Stimulated activated CD4-positive, alpha-beta T cell treated with anti-CD3 and anti-CD28 coated beads, Interleukin-1b, Interleukin-23, amount 100 ng/mL, for 4 hours (primary cell): ENCODE data around the gene GPR35.
A peak's percentile ranks its signal among the peaks of the same experiment; 100 is the strongest.

Experiments
- DNase-seq, 2 donors: peaks; one replicate each; pipeline ENCODE4 v3.0.0-alpha.2; 2020; ENCODE audit warnings: low read depth in 2 of 2

GPR35 gene

DNA sequence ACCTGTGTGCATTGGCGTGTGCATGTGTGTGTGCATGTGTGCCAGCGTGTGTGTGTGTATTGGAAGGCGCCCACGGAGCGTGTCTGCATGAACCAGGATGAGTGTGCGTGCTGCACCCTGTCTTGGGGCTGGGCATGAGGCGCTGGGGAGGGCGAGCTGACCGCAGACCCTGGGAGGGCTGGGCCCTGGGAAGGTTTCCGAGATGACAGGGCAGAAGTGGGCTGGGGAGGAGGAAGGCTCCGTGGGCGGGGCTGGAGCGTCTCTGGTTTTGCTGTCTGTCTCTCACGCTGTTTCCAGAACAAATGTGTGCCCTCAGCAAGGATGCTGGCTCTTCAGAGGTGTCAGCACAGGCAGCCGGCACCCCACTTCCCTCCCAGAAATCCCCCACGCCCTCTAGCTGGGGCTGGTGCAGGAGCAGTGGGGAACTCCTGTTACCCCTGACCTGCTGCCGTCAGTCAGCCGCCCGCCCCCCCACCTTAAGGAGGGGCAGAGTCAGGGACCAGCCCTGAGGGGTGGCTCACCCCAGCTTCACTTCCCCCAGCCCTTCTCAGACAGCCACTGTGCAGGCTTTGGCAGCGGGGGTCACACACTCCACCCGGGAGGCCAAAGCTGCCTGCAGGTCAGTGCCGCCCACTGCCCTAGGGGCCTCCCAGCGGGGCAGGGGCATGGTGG, at the start of gene GPR35:
GPR35 (plus strand) TSS at position 531 of the 672 bp plus-strand sequence. CDS start 4,473 bp downstream, outside the sequence.
- DNase-seq: peak; percentile 51 to 53

DNA sequence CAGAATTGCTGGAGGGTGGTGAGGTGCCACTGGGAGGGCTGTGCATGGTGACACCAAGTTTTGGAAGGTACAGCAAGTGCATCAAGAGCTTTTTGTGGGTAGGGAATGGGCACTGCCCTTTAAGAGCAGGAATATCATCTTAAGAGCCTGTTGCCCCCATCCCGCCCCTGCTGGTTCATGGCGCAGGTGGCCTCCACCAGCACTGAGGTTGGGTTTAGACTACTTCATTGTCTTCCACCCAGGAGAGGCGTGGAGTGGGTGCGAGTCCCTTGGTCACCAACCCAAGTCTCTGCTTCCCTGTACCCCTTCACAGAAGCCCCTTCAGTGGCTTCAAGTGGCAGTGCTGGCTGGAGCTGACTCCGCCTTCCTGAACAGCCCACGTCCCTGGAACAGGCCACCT, 49.2 kb upstream of the GPR35 start:
- no peak for DNase-seq

DNA sequence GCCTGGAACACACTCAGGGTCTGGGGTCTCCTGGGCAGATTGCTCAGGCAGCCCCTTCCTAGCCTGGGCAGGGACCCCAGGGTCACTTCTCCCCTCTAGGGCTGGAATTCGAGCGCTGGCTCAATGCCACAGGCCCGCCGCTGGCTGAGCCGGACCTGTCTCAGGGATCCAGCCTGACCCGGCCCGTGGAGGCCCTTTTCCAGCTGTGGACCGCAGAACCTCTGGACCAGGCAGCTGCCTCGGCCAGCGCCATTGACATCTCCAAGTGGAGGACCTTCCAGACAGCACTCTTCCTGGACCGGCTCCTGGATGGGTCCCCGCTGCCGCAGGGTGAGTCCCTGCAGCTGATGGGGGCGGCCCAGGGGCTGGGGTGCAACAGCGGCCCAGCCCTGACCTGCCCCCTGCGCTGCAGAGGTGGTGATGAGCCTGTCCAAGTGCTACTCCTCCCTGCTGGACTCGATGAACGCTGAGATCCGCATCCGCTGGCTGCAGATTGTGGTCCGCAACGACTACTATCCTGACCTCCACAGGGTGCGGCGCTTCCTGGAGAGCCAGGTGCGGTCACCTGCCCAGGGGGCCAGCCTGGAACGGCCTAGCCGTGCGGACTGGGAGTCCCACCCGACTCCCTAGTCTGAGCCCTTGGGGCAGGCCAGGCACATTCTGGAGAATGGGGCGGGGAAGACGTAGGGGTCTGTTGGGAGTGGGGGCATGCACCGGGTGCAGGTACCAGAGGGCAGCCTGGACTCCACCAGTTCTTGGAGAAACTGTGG, 48.7 kb upstream of the GPR35 start:
- no peak for DNase-seq

GRCh38 chr2:240577281-240578109, 47.8 kb upstream of the GPR35 start:
- no peak for DNase-seq

DNA sequence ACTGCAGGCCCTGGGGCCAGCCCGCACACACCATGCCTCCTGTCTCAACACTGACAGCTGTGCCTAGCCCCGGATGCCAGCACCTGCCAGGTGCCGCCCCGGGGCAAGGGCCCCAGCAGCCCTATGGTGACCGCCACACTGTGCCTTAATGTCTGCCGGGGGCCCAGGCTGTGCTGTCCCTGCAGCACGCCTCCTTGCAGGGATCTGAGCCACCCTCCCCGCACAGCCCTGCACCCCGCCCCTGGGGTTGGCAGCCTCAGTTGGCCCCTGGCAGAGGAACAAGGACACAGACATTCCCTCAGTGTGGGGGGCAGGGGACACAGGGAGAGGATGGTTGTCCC, 47.2 kb upstream of the GPR35 start:
- no peak for DNase-seq

DNA sequence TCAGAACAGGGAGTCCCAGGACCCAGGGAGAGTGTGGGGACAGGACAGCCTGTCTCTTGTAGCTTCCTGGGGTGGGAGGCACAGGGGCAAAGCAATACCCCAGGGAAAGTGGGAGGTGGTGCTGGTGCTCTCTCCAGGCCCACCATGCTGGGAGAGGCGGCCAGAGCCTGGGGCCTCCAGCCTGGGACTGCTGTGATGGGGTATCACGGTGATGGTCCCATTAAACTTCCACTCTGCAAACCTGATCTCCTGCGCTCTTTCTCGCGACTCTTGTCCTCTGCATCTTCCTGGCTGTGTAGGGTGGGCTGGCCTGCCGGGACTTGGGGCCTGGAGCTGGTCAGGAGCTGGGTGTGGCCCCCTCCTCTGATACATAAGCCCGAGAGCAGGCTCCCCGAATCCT, 46.8 kb upstream of the GPR35 start:
- no peak for DNase-seq

GRCh38 chr2:240579071-240579762, 46.1 kb upstream of the GPR35 start:
- DNase-seq: no peak

DNA sequence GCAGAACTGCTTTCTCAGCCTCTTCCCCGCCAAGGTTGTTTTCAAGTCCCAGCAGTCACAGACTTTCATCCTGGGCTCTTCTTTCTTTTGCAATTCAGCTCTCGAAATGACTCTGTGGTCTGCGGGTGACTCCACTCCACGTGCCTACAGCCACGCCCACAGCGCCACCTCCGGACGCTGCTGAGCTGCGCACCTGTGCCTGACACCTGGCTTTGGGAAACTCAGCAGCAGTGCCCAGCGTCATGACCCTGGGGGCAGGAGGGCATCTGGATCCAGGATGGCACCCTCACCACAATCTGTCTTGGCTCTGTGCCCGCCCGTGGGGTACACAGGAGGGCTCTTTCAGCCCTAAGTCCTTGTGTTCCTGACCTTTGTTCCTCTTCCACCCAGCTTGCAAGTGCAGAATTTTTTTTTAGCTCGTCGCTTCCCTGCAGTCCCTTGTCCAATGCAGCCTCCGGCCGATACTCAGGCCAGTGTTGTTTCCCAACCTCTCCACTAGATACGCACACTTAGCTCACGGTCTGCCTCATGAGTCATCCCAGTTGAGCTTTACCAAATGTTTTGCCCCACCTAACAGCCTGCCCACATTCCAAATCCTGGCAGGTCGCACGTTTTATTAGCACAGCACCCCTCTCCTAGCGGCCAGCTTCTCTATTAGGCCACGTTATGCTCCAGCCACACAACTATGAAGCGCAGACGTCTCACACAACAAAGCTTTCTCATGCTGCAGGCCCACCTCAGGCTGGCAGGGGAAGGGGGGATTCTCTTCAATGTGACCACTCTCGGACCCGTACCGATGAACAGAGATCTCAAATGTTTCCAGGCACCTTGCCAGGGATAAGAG, 45.3 kb upstream of the GPR35 start:
- peak; percentile 50 to 66 for DNase-seq

DNA sequence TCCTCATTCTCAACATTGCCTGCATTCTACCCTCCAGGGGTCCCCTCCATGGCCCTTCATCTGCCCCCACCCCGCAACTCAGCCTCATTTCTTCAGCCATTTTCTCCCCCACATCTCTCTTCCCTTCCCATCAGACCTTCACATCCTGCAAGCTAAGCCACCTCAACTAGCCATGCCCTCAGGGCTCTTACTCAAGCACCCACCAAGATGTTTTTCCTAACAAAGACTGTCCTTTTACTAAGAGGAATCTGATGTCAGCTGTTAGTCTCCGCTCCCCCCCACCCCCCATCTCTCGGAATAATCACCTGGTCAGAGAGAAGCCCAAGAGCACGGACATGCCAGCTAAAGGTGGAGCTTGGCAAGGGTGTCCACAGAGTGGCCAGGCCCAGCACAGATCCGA, 43.5 kb upstream of the GPR35 start:
- DNase-seq: no peak

DNA sequence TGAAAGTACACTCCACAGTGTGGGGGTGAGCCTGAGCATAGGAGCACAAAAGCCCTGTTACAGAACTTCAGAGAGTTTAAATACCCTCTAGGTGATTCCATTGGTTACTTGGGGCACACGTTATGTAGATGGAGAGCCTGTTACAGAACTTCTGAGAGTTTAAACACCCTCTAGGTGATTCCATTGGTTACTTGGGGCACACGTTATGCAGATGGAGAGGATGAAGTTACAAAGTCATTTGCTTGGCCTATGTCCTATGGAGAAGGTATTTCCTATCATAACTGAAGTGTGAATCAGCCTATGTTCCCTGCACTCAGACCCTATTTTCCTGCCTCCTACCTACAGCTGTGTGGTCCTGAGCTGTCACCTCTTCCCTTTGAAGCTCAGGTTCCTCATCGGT, 42.5 kb upstream of the GPR35 start:
- DNase-seq: no peak

DNA sequence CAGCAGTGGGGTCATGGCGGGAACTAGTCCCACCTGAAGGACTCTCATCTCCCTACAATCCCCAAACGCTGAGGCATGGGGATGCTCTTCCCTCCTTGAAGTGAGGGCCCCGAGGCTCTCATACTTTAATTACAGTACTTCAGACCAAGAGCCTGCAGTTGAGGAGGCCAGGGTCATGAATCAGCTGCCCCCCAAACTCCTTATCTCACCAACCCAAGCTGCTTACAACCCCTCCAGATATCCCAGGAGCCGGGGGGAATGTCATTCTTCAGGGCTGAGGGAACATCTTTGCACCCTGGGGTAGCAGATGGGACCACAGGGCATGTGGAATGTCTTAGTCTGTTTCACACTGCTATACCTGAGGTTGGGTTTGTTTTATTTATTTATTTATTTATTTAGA, 41.5 kb upstream of the GPR35 start:
- no peak for DNase-seq

DNA sequence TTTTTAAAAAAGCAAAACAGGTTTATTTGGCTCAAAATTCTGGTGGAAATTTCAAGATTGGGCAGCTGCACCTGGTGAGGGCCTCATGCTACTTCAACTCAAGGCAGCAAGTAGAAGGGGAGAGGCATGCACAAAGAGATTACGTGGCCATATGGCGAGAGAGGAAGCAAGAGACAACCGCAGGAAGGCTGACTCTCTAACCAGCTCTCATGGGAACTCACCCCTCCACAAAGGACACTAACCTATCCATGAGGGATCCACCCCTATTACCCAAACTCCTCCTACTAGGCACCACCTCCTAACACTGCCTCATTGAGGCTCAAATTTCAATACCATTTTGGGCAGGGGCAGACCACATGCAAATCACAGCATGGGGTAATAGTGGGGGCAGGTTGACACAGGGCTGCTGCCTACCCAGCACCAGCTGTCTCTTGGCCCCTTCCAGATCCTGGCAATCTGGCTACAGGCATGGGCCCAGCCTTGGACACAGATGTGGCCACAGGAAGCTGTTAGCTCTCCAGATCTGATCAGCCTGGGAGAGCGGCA, 40.7 kb upstream of the GPR35 start:
- DNase-seq: no peak

- DNase-seq: no peak
Observed at GRCh38 chr2:240585101-240585500, 40.2 kb upstream of the GPR35 start.

DNA sequence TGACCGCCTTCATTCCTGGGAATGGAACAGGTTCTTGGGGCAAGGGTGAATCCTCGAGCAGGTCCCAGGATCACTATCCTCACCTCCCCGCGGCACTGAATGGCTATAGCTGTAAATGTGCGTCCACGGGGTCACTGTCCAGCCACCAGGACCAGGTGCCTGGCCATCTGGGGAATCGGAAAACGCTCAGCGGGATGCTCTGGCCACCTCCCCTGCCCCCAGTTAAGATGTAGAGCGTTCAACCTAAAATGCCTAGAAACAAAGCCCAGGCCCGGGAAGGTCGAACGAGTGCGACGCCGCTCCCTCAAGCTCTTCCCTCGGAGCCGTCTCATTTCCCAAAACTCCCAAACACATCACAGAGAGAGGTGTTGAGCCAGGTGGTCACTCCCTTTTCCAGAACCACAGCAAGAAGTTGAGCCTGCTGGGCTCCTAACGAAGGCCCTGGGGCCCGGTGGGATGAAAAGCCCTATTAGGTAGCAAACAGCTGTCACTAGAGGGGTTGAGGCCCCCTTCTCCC, 39.5 kb upstream of the GPR35 start:
- no peak for DNase-seq

DNA sequence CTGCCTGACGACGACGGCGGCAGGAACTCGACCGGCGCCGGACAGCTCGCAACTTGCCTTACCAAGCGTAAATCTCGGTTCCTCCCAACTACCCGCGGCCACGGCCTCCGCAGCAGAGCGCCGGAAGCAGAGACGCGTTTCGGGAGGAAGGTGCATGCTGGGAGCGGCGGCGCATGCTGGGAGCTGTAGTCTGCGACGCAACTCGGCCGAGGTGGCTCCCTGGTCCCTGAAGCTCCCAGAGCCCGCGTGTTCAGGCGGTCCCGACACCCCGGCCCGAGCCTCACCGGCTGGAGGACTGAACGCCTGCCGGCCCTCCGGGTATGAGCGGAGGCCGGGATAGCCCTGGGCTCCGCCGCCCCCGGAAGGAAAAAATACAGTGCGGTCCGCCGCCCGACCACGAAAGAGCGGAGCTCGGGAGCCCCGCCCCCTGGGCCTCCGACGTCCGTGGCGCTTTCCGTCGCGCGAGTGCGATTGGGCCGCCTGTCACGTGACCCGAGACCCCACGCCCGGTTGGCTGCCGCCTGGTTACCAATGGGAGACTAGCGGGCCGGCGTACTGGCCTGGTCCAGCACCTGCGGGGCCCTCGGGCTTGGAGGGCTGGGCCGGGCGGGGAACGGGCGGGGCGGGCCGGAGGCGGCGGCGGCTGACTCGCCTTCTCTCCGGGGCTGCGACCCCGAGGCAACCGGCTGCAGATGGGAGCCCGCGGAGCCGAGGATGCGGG, 38.9 kb upstream of the GPR35 start, which contains the start of gene CAPN10:
CAPN10 (plus strand) TSS at position 537 of the 721 bp plus-strand sequence; CDS start at position 715, 178 bp downstream.
- DNase-seq: peak; percentile 93 to 94

DNA sequence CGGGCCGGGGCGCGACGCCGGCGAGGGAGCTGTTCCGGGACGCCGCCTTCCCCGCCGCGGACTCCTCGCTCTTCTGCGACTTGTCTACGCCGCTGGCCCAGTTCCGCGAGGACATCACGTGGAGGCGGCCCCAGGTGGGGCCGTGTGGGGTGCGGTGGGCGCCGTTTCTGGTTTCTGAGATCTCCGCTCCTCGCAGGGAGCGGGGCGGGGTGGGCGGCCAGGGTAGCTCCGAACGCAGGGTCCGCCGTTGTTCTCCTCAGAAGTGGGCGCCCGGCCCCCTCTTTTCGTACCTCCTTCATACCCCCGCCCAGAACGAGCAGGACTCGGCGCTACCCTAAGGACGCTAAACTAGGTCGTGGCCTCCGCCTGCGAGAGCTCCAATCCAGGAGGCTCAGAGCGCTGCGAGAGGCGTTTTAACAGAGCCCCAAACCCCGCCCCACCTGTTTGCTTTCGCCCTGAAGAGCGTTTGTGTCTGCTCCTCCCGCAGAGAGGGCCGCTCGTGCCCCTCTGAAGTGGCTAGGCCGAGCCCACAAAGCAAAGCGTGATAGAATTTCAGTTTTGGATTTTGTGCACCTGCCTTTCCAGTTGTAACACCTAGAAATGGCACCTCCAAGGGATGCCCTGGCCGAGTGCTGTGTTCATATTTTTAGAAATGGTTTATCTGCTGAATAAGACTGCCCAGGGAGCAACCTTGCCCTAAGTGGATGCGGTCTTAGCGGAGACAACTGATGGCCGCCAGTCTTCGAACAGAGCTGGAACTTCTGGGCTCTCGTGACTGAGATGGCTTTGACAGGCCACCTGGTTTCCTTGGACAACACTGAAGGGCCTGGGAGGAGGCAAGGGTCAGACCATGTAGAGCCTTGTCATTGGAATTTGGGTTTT, 38.1 kb upstream of the GPR35 start:
- peak; percentile 35 to 46 for DNase-seq

DNA sequence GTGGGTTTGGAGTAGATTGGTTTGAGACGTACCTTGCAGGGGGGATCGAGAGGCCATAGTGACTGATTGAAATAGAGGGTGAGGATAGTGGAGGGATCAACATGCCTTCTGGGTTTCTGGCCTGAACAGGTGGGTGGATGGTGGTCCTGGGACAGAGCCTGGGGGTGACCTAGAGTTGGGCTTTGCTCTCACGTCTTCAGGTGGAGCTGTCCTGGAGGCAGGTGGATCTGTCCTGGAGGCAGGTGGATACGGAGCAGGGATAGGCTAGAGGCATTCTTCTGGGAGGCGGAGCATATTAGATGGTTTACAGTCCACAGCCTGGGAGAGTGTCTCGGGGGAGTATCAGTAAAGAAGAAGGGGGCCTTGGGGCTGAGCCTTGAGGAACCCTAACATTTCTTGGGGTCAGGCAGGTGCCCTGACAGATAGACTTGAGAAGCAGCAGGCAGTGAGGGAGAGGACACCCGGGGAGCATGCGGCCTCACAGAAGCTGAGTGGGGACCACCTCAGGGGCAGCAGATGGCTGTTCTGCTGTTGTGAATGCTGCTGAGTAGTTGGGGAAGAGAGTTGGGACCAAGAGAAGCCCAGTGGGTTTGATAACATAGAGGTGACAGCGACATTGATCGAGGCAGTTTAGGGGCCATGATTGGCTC, 37.1 kb upstream of the GPR35 start:
- no peak for DNase-seq

DNA sequence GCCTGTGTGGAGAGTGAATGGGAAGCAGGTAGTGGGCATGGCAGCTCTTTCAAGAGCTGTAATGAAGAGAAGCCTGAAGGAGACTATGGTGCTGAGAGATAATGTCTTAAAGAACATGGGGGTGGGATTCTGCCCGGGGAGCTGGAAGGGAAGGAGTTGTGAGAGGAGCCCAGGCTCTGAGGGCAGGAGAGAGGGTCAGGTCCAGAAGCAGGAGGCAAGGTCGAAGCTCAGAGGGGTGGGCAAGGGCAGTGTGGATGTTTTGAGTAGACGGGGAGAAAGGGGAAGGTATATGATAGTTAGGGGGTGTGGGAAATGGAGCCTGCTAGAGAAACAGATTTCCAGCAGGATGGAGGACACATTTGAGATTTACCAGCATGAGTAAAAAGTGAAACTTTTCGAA, 36.6 kb upstream of the GPR35 start:
- no peak for DNase-seq
